Right lung (tissue), 5 donors: ENCODE measurements around the gene OTULINL. TPM values are rescaled to one million over a fixed set of nuclear protein-coding genes. Genes with fewer than 3 reads are reported as not detected.

Source experiments
- polyA plus RNA-seq, 5 donors: library from polyadenylated mRNA; unstranded; fragments of 120-200 nt; gene quantifications; one replicate each; pipeline versions ENCODE4 v1.2.1 to v1.2.3, GENCODE V29; 2013; ENCODE audit warnings: inconsistent platforms in 1 of 5, low replicate concordance in 1 of 5; ENCODE audit not compliant: insufficient read length in 5 of 5, insufficient read depth in 1 of 5

The OTULINL gene
- polyA plus RNA-seq, 5 donors: 8.0 to 10.9 (median 10.1) TPM

Other genes with a start within 250 kb of the OTULINL start
- gene OTULIN, start 82.9 kb downstream of the OTULINL start, polyA plus RNA-seq: 10 to 100 TPM; 17.9 to 22.4 (median 19.6) TPM